OCI-LY7 (cell line): ENCODE measurements around the gene OR14J1.

Experiments
- CTCF ChIP-seq: fragments of 200-600 bp; sonication (generic); conservative IDR thresholded peaks from 2 replicates; pipeline ENCODE4 v1.5.1; 2014; ENCODE audit warnings: mild to moderate bottlenecking, antibody characterized with exemption, low read length, moderate library complexity, mixed read lengths
- EZH2phosphoT487 ChIP-seq: fragments of 200-600 bp; sonication (generic); IDR thresholded peaks from 2 replicates; pipeline ENCODE4 v1.6.1; 2018; ENCODE audit warnings: low read depth, borderline replicate concordance, mild to moderate bottlenecking, mixed run types, antibody characterized with exemption, low read length, moderate library complexity, mixed read lengths

- TF ChIP-seq CTCF (no peak), EZH2phosphoT487 (no peak)
These were observed at the start of gene OR14J1 for GRCh38 chr6:29301316-29301715.
